HG02610 (cell line): ENCODE results near the gene TEX30.
A peak's percentile ranks its signal among the peaks of the same experiment; 100 is the strongest.
"Not testable (repeated sequence)": the region's sequence is repeated elsewhere in the genome, so short reads cannot be mapped to it uniquely, and the experiment has no call there.

Experiments
- ATAC-seq: cut with Tn5 transposase; IDR thresholded peaks from one replicate; pipeline ENCODE4 v1.9.1; 2021; ENCODE audit warnings: mild to moderate bottlenecking, moderate library complexity; ENCODE audit not compliant: unreplicated experiment

The TEX30 gene

DNA sequence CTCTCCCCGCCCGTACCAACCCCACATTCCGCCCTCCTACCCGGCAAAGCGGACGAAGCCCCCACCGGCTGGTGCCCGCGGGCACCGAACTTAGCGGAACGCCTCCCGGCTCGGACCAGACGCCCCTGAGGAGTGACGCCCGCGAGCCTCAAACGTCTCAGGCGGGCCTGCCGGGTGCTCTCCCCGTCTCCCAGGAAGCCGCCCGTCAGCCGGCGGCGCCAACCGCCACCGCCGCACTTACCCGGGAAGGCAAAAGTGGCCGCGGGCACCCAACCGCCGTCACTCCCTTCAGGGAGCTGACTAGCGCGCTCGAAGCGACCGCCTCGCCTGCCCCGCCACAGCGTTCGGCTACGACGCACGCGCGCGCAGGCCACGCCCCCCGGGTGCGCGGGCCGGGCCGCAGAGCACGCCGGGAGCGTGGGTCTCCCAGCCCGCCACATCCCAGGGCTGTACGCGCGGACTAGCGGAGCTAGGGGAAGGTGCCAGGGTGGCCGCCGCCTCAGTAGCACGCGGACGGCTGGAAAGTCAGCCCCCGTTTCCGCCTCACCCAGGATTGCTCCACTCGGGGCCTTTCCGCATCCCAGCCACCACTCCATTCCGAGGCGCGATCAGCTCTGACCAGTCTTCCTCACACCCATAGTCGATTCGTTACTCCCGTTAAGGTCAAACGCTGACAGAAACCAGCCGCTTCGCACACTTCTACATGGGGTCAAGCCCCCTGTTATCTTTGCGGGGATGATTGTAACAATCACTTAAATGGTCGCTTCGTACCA lies at the start of gene TEX30:
Gene TEX30 (minus strand): TSS at position 346 of the 773 bp plus-strand sequence. CDS start 3,760 bp downstream, outside the sequence.
- peak; percentile 94 for ATAC-seq

DNA sequence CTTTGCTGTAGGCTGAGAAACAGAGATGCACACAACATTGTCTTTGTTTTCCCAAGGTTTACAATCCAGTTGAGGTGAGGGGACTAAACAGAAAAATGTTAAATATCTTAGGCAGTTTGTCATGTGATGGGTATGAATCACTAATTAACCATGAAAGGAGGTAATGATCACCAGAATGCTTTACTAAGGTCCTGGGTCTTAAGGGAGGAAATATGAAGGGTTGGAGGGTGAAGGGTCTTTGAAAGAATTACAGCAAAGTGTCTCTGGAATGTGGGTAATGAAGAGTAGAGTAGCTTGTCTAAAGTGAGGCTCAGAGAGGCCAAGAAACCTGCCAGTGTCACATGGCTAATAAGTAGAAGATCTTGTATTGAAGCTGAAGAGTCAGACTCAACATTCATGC lies 44.3 kb upstream of the TEX30 start:
- ATAC-seq, result no peak

DNA sequence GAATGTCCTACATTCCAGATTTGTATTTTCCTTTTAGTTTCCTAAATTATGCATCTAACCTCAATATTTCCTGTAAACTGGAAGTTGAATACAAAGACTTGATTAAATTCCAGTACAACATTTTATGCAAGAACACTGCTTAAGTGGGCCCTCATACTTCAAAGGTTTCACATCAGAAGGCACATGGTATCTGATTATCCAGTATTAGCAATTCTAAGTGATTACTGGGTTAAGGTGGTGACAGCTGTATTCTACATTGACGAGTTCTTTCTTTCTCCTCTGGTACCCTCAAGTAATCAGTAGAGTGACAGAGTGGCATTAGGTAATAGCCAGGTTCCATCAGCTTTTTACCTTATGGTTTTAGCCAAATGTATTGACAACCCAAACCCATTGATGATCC lies 43.7 kb upstream of the TEX30 start:
- ATAC-seq, result no peak

DNA sequence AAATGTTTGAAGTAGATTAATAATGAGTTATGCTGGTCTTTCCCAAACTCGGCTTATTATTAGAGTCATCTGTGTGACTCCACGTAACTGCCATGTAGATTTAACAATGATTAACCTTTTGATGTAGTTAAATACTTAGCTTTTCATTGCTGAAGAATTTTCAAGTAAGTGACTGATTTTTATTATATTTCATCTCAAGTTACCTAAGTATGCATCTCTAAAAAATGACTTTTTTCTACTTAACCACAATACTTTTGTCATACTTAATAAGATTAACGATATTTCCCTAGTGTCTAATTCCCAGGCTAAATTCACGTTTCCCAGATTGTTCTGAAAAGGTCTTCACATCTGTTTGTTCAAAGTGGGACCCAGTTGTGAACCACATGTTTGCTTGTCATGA lies 43.1 kb upstream of the TEX30 start:
- no peak for ATAC-seq

DNA sequence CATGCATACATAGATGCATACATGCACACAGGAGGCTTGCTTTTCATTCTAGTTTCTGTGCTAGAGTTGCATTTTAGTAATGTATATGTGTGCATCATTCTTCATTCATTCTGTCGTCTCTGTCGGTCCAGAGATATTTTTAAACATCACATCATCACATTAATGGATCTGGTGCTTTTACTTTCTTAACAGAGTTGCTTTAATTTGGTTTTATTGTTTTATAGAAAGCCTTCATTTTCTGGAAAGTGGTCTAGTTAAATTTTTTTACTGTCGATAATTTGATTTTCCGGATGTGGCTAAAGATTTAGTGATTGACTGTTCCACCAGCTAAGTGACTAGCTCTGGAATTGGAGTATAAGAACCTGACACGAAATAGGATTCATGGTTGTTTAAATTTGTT lies 42.2 kb upstream of the TEX30 start:
- ATAC-seq, result no peak

DNA sequence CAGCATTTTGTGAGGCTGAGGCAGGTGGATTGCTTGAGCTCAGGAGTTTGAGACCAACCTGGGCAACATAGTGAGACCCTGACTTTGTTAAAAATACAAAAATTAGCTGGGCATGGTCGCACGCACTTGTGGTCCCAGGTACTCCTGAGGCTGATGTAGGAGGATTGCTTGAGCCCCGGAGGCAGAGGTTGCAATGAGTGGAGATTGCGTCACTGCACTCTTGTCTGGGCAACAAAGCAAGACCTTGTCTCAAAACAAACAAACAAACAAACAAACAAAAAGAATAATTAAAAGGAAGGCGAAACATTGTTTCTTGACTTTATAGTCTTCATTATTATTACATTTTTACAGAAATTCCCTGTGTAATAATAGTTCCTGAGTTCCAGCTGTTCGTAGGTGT lies 41.2 kb upstream of the TEX30 start:
- ATAC-seq, result no peak

DNA sequence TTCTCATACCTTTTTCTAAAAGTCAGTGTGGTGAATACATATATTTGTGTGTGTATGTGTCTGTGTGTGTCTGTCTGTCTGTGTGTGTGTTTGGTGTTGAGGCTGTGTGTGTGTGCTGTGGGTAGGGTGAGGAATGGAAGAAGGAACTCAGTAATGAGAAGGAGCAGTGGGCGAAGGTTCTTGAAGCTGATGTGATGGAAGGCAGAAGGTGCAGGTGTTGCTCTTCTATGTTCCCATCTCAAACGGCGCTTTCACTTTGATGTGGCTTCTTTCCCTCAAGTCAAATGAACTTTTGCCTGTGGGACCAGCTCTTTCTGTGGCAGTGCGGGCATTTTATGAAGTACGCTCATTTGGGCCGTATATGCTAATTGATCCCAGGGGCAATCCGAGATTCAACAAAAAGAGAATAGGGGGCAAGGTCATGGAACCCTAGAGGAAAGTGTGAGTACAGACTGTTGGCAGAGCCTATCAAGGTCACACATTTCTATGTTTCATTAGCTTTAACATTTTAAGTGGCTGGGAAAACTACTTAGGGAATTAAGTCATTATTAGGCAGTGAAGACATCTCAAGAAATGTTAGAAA lies 40.5 kb upstream of the TEX30 start:
- peak; percentile 40 for ATAC-seq

DNA sequence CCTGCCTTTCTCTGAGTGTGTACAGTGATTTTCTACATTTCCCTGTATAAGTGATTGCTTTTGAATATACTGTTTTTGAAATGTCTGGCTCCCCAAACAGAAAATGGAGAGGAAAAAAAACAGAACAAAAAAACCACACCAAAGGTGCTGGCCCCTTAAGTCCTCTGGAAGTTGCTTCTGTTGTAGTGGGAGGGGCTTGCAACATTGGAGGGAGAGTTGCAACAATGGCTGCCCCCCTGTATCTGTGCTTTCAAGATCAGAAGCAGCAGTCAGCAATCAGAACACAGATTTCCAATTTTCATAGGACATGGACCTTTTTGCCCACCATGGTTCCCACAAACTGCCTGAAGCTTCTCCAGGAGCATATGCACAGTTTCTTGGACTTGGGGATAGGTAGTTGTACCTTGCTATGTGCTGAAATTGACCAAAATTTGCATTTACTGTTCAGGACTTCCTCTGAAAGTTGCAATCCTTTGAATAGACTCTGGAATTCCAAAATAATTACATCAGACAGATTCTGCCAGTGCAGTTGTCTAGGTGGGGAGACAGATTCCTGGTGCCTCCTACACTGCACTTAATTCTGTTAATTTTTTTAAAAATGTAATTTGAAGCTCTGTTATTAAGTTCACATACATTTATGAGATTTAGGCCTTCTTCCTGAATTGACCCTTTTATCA lies 39.2 kb upstream of the TEX30 start:
- ATAC-seq, result no peak

DNA sequence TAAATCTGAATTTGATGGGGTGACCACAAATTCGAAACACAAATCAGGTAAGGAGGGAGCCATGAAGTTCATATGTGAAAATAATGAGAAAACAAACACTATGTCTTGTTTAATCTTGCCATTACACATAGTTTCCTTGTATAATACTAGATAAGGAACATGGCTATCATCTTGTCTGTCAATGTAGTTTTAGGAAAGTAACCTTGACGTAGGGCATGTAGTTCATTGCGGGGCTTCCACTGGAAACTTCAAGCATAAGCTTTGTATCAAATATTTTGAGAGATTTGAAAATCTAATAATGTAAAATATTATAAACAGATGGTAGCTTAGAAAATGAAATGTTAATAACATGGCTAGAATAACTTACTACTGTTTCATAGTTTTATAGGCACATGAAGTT lies 34.1 kb upstream of the TEX30 start:
- ATAC-seq, result no peak

DNA sequence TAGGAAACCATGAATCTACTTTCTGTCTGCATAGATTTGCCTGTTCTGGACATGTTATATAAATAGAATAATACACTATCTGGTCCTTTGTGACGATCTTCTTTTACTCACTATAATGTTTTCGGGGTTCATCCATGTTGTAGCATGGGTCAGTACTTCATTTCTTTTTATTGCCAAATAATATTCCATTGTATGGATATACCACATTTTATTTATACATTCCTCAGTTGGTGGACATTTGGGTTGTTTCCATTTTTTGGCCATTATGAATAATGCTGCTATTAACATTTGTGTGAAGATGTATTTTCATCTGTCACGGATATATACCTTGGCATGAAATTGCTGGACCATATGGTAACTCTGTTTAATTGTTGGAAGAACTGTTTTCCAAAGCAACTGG lies 32.1 kb upstream of the TEX30 start:
- no peak for ATAC-seq

DNA sequence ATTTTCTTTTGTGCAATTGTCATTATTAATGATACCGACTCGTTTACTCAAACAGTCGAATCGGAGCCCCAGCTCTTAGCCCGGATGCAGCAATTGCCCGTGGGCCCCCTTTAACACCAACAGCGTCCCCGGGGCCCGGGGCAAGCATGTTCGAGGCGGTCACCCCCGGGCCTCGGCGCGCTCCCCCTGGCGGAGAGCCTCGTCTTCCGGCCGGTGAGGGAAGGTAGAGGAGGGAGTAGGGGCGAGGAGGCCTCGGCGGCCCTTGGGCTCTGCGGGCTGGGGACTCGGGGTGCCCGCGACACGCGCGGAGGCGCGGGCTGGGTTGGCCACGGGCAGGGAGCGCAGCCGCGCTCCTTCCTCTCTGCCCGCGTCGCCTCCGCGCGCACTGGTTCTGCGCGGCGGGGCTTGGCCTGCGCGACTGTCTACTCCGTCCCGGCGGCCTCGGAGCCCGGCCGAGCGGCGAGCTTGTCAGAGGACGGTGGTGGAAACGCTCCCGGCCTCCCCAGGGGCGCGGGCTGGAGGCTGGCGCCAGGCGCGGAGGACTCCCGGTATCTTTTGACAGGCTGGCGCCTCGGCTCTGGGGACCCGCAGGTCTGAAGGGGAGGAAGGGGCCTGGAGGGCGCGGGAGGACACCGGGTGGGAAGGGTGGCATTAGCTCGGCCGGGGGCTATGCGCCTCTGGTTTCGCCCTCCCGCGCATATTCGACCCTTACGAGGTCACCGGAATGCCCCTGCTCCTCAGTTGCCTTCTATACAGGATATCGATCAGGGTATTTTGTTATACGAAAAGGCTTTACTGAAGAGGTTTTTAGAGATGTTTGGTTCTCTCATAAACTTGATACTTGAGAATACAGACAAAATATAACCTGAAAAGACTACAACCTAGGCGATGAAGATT lies 26.8 kb upstream of the TEX30 start:
- ATAC-seq, result peak; percentile 82

DNA sequence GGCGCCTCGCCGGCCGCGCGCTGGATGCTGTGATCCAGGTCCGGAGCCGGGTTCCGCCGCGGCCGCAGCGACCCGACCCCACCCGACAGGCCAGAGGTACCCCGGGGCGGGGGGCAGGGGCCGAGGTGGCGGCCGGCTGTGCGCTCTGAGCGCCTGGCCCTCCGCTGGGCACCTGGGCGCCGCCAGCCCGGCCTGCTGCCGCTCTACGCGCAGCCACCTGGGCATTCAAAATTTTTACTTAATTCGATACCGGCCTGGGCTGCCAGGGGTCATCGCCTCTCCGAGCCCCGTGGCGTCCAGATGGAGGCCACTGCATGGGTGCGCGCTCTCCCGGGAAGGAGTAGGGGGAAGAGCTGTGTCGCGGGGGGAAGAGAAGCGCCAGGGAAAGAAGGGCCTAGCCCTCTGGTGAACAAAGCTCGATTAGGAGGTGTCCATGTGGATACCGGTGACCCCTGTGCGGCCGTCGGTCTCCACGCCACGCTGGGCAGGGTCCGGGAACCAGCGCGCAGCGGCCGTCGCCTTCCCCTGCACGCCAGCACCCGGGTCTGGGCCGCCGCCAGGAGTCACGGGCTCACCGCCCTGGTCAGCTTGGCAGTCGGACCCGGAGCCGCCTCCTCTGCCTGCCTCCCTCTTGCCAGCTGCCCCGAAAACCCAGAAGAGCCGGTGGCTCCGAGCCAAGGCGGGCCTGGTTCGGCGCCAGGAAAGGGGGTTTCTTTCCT lies 26.0 kb upstream of the TEX30 start:
- peak; percentile 4 for ATAC-seq

DNA sequence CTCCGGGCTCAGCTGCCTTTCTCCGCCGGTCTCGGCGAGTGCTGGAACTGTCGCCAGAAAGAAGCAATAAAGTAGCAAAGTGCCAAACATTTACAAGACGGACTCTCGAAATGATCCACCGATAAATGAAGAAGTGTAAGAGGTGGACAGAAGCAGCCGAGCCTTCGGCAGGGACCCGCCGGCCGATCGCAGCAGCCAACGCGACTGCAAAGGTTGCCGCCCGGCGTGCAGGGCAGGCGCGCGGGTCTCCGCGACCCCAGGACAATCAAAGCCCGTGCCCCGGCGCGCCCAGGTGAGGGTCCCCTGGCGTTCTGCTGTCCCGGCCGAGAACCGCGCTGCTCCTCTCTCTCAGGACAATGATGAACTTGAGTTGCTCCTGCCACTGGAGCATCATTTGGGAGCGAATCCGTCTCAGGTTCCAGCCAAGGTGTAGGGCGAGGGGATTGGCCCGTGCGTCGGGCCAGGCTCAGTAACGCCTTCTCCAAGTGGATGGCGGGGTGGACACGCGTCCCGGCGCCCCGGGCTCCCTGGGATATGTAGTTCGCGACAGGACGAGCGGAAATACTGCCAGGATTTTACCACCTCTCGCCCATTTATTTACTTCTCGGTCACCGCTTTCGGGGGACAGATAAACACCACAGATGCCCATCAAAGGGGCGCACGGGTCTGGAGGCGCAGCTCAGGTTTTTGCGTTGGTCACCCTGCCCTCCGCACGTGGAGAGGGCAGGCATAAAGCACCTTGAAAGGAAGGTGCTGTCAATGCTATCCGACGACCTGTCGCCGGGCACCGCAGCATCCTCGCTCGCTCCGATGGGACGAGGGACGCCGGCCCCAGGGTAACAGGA lies 25.2 kb upstream of the TEX30 start, which contains the start of the genes BIVM and POGLUT2:
Gene BIVM (plus strand): TSS at position 539 of the 845 bp plus-strand sequence. CDS start 8,149 bp downstream, outside the sequence.
Gene POGLUT2 (minus strand): TSS at position 396 of the 845 bp plus-strand sequence. CDS start 306 bp downstream, at position 90.
- ATAC-seq, result peak; percentile 86

DNA sequence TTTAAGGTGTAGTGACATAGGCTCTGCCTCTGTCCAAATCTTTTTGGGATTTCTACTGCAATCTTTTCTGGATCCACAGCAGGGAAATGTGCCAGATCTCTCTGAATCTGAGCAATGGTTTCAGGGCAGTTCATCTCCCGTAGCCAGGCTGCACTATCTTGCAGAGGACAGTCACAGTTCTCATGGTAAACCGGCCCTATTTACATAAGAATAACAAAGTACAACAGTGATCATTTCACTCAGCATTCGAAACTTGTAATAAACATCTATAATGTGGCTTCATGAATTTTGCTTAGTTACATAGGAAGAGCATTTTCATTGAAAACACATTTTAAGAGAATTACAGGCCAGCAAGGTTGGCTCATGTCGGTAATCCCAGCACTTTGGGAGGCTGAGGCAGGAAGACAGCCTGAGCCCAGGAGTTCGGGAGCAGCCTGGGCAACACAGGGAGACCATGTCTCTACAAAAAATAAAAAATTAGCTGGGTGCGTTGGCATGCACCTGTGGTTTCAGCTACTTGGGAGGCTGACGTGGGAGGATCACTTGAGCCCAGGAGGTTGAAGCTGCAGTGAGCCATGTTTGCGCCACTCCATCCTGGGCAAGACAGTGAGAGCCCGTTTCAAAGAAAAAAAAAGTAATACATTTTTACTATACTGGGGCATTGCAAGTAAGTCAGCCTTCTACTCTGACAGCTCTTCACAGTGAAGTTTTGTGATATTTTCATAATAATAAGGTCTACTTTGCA lies 20.2 kb upstream of the TEX30 start:
- ATAC-seq, result no peak

DNA sequence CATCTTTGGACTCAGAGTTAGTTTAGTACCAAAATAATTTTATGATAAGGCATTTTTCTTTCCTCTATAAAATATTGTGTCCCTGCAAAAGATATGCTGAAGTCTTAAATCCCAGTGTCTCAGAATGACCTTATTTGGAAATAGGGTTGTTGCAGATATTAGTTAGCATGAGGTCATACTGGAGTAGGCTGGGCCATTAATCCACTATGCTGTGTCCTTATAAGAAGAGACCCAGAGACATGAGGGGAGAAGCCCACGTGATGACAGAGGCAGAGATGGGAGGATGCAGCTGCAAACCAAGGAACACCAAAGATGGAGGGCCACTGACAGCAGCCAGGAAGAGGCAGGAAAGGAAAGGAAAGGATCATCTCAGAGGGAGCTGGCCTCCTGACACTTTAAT lies 18.8 kb upstream of the TEX30 start:
- ATAC-seq, result no peak

DNA sequence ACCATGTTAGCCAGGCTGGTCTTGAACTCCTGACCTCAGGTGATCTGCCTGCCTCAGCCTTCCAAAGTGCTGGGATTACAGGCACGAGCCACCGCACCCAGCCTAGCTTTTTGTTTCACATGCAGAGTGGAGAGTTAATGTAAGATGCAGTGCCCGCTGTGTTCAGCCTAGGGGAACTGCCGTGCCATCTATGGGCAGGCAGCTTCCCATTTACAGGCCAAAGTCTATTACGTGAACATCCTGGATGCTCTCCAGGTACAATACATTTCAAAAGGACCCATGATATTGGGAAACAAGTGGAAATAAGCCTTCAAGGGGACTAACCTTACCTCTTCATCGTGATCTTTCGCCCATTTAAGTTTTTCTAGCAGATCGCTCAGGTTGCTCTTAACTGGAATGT lies 15.1 kb upstream of the TEX30 start:
- ATAC-seq, result no peak

DNA sequence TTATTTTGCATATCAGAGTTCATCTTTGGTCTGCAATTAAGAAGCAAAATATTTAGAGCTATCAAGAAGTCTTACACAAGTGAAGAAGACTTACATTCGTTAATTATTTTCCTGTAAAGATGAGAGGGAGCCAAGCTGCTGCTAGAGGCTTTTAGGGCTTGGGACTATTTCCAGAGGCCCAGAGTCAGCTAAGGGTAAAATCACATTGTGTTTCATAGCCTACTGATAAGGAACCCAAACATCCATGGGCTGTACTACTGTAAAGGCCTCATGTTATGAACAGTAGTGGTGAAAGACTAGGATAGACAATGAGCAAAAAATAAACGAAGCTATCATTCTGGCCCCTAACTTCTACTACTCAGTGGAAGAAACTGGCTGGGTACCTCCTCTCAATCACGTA lies 10.9 kb upstream of the TEX30 start:
- no peak for ATAC-seq

DNA sequence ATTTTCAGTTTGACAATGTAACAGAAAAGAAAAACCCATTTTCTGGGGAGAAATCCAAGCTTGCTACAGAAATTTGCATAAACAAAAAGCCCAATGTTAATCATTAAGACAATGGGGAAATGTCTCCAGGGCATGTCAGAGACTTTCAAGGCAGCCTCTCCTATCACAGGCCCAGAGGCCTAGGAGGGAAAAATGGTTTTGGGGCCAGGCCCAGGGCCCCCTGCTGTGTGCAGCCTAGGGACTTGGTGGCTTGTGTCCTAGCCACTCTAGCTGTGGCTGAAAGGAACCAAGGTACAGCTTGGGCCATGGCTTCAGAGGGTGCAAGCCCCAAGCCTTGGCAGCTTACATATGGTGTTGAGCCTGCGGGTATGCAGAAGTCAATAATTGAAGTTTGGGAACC lies 8.0 kb upstream of the TEX30 start:
- ATAC-seq, result no peak

DNA sequence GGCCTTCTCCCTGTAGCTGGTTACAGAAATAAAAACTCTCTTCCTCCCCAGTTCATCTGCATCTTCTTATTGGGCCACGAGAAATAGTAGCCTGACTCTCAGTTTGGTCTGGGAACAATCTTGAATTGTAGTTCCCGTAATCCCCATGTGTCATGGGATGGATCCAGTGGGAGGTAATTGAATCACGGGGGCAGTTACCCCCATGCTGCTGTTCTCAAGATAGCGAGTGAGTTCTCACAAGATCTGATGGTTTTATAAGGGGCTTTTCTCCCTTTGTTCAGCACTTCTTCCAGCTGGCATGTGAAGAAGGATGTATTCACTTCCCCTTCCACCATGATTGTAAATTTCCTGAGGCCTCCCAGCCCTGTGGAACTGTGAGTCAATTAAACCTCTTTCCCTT lies 7.1 kb upstream of the TEX30 start:
- not testable (repeated sequence) for ATAC-seq
